OCI-LY1 (cell line): ENCODE measurements around the gene ACY1.

Source experiments
- CTCF ChIP-seq: fragments of 200-600 bp; sonication (generic), shearing (Covaris generic); IDR thresholded peaks from 2 replicates; pipeline ENCODE4 v1.5.1; 2017; ENCODE audit warnings: mild to moderate bottlenecking, antibody characterized with exemption, low read length, moderate library complexity, mixed read lengths
- EZH2 ChIP-seq: fragments of 200-600 bp; sonication (generic), shearing (Covaris generic); IDR thresholded peaks from 2 replicates; pipeline ENCODE4 v1.8.0; 2017; ENCODE audit warnings: borderline replicate concordance, mixed run types, mild to moderate bottlenecking, antibody characterized with exemption, low read length, moderate library complexity, mixed read lengths

- no peak for TF ChIP-seq CTCF
- TF ChIP-seq EZH2, result no peak
Observed at GRCh38 chr3:51958603-51959521, 24.5 kb upstream of the ACY1 start.
